ENCODE measurements around the gene PSMD7. TPM values are rescaled to one million over a fixed set of nuclear protein-coding genes. Genes with fewer than 3 reads are reported as not detected.

Gene PSMD7
- total RNA-seq, 1 donor, result 76.9 TPM

DNA sequence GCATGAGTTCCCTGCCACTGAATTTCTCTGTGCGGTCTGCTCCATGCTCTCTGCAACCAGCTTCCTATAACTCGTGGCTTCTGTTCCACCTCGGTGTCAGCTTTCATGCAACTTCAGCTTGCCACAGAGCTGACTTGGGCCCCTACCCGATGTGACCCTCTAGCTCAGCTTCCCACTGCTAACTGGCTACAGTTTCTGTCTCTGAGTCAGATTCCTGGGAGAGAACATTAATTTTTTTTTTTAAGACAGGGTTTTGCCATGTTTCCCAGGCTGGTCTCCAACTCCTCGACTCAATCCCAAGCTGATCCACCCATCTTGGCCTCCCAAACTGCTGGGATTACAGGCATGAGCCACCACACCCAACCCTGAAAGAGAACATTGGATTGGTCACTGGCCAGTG, 35.5 kb upstream of the PSMD7 start:
- TF ChIP-seq, protein P1, sequence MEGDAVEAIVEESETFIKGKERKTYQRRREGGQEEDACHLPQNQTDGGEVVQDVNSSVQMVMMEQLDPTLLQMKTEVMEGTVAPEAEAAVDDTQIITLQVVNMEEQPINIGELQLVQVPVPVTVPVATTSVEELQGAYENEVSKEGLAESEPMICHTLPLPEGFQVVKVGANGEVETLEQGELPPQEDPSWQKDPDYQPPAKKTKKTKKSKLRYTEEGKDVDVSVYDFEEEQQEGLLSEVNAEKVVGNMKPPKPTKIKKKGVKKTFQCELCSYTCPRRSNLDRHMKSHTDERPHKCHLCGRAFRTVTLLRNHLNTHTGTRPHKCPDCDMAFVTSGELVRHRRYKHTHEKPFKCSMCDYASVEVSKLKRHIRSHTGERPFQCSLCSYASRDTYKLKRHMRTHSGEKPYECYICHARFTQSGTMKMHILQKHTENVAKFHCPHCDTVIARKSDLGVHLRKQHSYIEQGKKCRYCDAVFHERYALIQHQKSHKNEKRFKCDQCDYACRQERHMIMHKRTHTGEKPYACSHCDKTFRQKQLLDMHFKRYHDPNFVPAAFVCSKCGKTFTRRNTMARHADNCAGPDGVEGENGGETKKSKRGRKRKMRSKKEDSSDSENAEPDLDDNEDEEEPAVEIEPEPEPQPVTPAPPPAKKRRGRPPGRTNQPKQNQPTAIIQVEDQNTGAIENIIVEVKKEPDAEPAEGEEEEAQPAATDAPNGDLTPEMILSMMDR (IDR thresholded peaks at IDR 0.05; ENCODE audit: insufficient read depth, low read depth, low read length), result no peak
- no peak overlapping the region for H3K4me3 ChIP-seq (ENCODE audit: low read depth, low read length)
- no peak for DNase-seq (ENCODE audit: low read depth)

DNA sequence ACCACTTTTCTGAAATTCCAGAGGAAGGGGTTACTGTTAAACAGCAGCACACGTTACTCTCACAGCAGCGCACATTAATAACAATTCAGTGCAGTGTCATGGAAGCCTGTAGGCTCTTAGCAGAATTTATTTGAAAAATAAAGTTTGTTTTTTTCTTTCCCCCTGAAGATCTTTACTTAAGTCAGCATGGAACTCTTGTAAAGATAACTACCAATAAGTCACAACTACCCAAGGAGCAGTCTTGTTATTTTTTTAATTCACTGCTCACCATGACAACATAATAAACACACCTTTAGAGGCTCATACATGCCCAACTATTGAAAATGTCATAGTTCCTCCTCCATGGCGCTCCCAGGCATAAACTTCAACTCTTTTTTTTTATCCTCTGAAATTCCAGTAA, 31.8 kb upstream of the PSMD7 start:
- DNase-seq (ENCODE audit: low read depth), result no peak
- TF ChIP-seq, protein P1 (IDR thresholded peaks at IDR 0.05; ENCODE audit: insufficient read depth, low read depth, low read length), result no peak
- no peak overlapping the region for H3K4me3 ChIP-seq (ENCODE audit: low read depth, low read length)

DNA sequence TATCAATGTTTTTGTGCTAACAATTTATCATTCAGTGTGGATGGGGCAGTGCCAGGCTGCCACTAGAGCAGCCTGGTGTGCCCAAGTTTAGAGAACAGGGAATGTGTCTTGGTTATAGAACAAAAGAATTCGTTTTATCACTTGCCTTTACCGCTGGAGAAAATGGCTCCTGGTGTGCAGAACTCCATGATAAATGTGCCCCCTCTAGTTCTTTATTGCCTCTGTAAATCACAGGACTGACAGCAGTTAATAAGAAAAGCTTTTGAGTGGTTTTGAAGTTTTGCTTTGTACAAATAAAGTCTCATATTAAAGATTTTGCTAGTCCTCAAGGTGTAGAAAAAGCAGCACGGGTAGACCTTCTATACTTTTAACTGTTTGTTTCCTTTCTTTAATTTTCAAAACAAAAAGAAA, 28.2 kb upstream of the PSMD7 start:
- TF ChIP-seq, protein P1 (IDR thresholded peaks at IDR 0.05; ENCODE audit: insufficient read depth, low read depth, low read length), result no peak
- no peak for DNase-seq (ENCODE audit: low read depth)
- no peak overlapping the region for H3K4me3 ChIP-seq (ENCODE audit: low read depth, low read length)

DNA sequence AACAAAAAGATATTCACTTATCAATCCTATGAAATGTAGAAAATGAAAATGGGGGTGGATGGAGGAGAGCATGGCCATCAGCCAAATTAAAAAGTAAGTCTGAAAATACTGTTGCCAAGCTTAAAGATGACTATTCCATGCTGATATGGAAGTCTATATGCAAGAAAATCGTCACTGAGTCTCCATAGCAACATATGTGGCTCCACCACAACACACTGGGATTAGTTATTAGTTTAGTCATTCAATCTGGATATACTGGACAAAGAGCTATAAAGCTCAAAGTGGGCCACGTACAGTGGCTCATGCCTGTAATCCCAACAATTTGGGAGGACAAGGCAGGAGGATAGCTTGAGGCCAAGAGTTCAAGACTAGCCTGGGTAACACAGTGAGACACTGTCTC, 24.7 kb upstream of the PSMD7 start:
- DNase-seq (ENCODE audit: low read depth), result no peak
- TF ChIP-seq, protein P1 (IDR thresholded peaks at IDR 0.05; ENCODE audit: insufficient read depth, low read depth, low read length), result no peak
- H3K4me3 ChIP-seq (ENCODE audit: low read depth, low read length), result no peak overlapping the region

DNA sequence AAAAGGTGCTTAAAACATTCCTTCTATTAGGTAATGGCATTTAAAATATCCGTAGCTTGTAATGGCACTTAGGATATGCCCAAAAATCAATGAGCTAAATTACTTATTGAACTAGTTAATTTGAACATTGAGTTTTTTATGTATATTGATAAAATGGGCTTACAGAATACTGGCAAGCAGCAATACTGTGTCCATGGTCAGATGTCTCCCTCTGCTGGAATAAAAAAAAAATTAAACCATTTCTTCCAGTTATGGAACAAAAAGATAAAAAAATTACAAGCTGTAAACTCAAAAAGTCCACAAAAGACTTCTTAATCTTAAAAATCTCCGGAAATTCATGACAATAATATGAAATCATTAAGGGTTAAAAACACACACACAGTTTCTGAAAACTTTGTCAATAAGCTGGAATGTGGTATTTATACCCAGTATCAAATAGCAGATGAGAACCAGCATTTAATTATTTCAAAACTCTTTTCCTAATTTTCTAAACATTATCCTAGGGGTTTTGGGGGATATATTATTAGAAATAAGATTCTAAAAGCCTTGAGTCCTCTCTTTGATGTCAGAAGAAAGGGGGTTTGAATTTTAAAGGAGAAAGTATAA, 21.5 kb upstream of the PSMD7 start:
- no peak overlapping the region for H3K4me3 ChIP-seq (ENCODE audit: low read depth, low read length)
- TF ChIP-seq, protein P1 (IDR thresholded peaks at IDR 0.05; ENCODE audit: insufficient read depth, low read depth, low read length), result peak; percentile 40
- peak; percentile 24 for DNase-seq (ENCODE audit: low read depth)

DNA sequence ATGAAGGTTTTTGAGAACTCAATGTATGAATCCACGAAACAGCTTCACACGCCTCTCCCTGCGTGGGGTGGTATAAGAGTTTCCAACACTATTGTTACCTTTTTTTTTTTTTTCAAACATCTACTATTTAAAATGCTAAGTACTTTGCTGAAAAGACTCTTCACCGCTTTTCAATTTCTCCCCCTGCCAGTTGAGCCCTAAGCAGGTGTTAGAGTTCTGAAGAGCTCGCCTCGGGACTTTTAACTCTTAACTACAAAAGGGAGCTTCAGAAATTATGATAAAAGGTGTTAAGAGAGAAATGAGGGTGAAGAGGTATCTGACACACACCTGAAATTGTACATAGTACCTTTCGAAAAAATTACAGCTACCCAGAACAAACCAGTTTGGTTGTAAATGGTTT, 20.9 kb upstream of the PSMD7 start:
- no peak overlapping the region for H3K4me3 ChIP-seq (ENCODE audit: low read depth, low read length)
- no peak for DNase-seq (ENCODE audit: low read depth)
- TF ChIP-seq, protein P1 (IDR thresholded peaks at IDR 0.05; ENCODE audit: insufficient read depth, low read depth, low read length), result no peak

DNA sequence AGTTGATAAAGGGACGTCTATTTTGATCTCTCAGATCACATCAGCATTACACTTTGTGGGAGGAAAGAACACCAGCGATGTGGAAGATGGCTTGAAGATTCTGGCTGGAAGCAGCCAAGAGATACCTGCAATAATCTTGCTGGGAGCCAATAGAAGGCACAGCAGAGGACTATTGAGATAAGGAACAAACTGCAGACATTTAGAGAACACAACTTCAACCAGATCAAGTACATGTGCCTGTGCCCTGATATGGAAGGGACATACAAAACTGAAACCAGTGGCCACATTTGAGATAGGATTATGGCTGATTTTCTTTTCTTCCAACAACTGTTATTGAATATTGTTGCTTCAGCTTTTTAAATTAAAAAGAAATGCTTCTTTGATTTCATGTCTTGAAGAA, 18.6 kb upstream of the PSMD7 start:
- no peak for DNase-seq (ENCODE audit: low read depth)
- TF ChIP-seq, protein P1 (IDR thresholded peaks at IDR 0.05; ENCODE audit: insufficient read depth, low read depth, low read length), result no peak
- no peak overlapping the region for H3K4me3 ChIP-seq (ENCODE audit: low read depth, low read length)

Measured in fibroblast of villous mesenchyme (primary cell).